GM18505 (cell line): ENCODE data around the gene GRID1.
A peak's percentile ranks its signal among the peaks of the same experiment; 100 is the strongest.
"Not testable (repeated sequence)": the region's sequence is repeated elsewhere in the genome, so short reads cannot be mapped to it uniquely, and the experiment has no call there.

Experiments used
- ATAC-seq: cut with Tn5 transposase; IDR thresholded peaks from one replicate; pipeline ENCODE4 v1.9.1; 2021; ENCODE audit not compliant: unreplicated experiment
- POLR2A ChIP-seq: IDR thresholded peaks from 4 replicates; pipeline ENCODE4 v1.6.1; 2011; ENCODE audit warnings: borderline replicate concordance; ENCODE audit not compliant: insufficient read depth, insufficient read length; ENCODE audit errors: extremely low read depth

Gene GRID1

GRCh38 chr10:86400705-86401587, 34.4 kb upstream of the GRID1 start:
- no peak for TF ChIP-seq POLR2A
- ATAC-seq = peak; percentile 27

GRCh38 chr10:86399879-86400704, 33.5 kb upstream of the GRID1 start:
- TF ChIP-seq POLR2A = peak; percentile 58
- ATAC-seq = peak; percentile 88

GRCh38 chr10:86399514-86399878, 32.9 kb upstream of the GRID1 start:
- ATAC-seq = no peak
- no peak for TF ChIP-seq POLR2A

- no peak for TF ChIP-seq POLR2A
- ATAC-seq = no peak
Observed at GRCh38 chr10:86397120-86397519, 30.5 kb upstream of the GRID1 start.

GRCh38 chr10:86393862-86394455, 27.4 kb upstream of the GRID1 start:
- no peak for TF ChIP-seq POLR2A
- ATAC-seq = no peak

- ATAC-seq = no peak
- no peak for TF ChIP-seq POLR2A
Observed at GRCh38 chr10:86393362-86393761, 26.8 kb upstream of the GRID1 start.

GRCh38 chr10:86392723-86393094, 26.1 kb upstream of the GRID1 start:
- peak; percentile 37 for TF ChIP-seq POLR2A
- ATAC-seq = peak; percentile 60

GRCh38 chr10:86391986-86392722, 25.6 kb upstream of the GRID1 start:
- peak; percentile 10 for ATAC-seq
- peak; percentile 21 for TF ChIP-seq POLR2A

- no peak for ATAC-seq
- TF ChIP-seq POLR2A = no peak
Observed at GRCh38 chr10:86391236-86391840, 24.7 kb upstream of the GRID1 start.

- TF ChIP-seq POLR2A = no peak
- ATAC-seq = no peak
Observed at GRCh38 chr10:86390337-86391120, 23.9 kb upstream of the GRID1 start.

- ATAC-seq = peak; percentile 60
- TF ChIP-seq POLR2A = peak; percentile 38
Observed at GRCh38 chr10:86389441-86390193, 23.0 kb upstream of the GRID1 start.

- not testable (repeated sequence) for ATAC-seq
Observed at GRCh38 chr10:86389109-86389440, 22.5 kb upstream of the GRID1 start.

GRCh38 chr10:86388119-86388704, 21.6 kb upstream of the GRID1 start:
- TF ChIP-seq POLR2A = no peak
- ATAC-seq = no peak
